GM19467 (cell line): Measurements from ENCODE around the gene CLEC18C.
"Not testable (repeated sequence)": the region's sequence is repeated elsewhere in the genome, so short reads cannot be mapped to it uniquely, and the experiment has no call there.

ENCODE experiments used
- ATAC-seq: cut with Tn5 transposase; IDR thresholded peaks from one replicate; pipeline ENCODE4 v1.9.1; 2021; ENCODE audit warnings: mild to moderate bottlenecking, moderate library complexity; ENCODE audit not compliant: unreplicated experiment

The CLEC18C gene

GRCh38 chr16:70173212-70173837, at the start of gene CLEC18C:
TSS of gene CLEC18C (plus strand) at chr16:70173787. CDS start at chr16:70174279, 492 bp downstream.
- not testable (repeated sequence) for ATAC-seq

GRCh38 chr16:70123822-70124221, 49.8 kb upstream of the CLEC18C start:
- not testable (repeated sequence) for ATAC-seq

GRCh38 chr16:70126226-70126625, 47.4 kb upstream of the CLEC18C start:
- not testable (repeated sequence) for ATAC-seq

GRCh38 chr16:70127706-70128105, 45.9 kb upstream of the CLEC18C start:
- ATAC-seq = not testable (repeated sequence)

GRCh38 chr16:70128844-70129243, 44.7 kb upstream of the CLEC18C start:
- not testable (repeated sequence) for ATAC-seq

- not testable (repeated sequence) for ATAC-seq
Observed at GRCh38 chr16:70135796-70136195, 37.8 kb upstream of the CLEC18C start.

GRCh38 chr16:70136595-70136994, 37.0 kb upstream of the CLEC18C start:
- not testable (repeated sequence) for ATAC-seq

GRCh38 chr16:70142739-70143138, 30.8 kb upstream of the CLEC18C start:
- not testable (repeated sequence) for ATAC-seq

- ATAC-seq = not testable (repeated sequence)
Observed at GRCh38 chr16:70143231-70143895, 30.2 kb upstream of the CLEC18C start.

- not testable (repeated sequence) for ATAC-seq
Observed at GRCh38 chr16:70147853-70148252, 25.7 kb upstream of the CLEC18C start.

GRCh38 chr16:70148453-70148852, 25.1 kb upstream of the CLEC18C start:
- not testable (repeated sequence) for ATAC-seq

GRCh38 chr16:70149296-70149695, 24.3 kb upstream of the CLEC18C start:
- ATAC-seq = not testable (repeated sequence)

- no peak for ATAC-seq
Observed at GRCh38 chr16:70151391-70151790, 22.2 kb upstream of the CLEC18C start.

- no peak for ATAC-seq
Observed at GRCh38 chr16:70151941-70152509, 21.6 kb upstream of the CLEC18C start.

GRCh38 chr16:70152578-70153302, 20.8 kb upstream of the CLEC18C start:
- ATAC-seq = no peak

GRCh38 chr16:70154736-70155135, 18.9 kb upstream of the CLEC18C start:
- not testable (repeated sequence) for ATAC-seq

GRCh38 chr16:70156207-70156978, 17.2 kb upstream of the CLEC18C start:
- ATAC-seq = no peak

GRCh38 chr16:70157105-70157476, 16.5 kb upstream of the CLEC18C start:
- ATAC-seq = no peak

- ATAC-seq = no peak
Observed at GRCh38 chr16:70157477-70158260, 15.9 kb upstream of the CLEC18C start.
